GM19328 (cell line): ENCODE measurements around the gene IQGAP2.
A peak's percentile ranks its signal among the peaks of the same experiment; 100 is the strongest.
"Not testable (repeated sequence)": the region's sequence is repeated elsewhere in the genome, so short reads cannot be mapped to it uniquely, and the experiment has no call there.

ENCODE experiments used
- ATAC-seq: cut with Tn5 transposase; IDR thresholded peaks from one replicate; pipeline ENCODE4 v1.9.1; 2021; ENCODE audit warnings: mild to moderate bottlenecking, moderate library complexity; ENCODE audit not compliant: unreplicated experiment

The IQGAP2 gene

DNA sequence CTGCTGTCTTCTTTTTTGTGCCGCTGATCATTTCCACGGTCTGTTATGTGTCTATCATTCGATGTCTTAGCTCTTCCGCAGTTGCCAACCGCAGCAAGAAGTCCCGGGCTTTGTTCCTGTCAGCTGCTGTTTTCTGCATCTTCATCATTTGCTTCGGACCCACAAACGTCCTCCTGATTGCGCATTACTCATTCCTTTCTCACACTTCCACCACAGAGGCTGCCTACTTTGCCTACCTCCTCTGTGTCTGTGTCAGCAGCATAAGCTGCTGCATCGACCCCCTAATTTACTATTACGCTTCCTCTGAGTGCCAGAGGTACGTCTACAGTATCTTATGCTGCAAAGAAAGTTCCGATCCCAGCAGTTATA lies 329.9 kb downstream of the IQGAP2 start:
- ATAC-seq = peak; percentile 78

DNA sequence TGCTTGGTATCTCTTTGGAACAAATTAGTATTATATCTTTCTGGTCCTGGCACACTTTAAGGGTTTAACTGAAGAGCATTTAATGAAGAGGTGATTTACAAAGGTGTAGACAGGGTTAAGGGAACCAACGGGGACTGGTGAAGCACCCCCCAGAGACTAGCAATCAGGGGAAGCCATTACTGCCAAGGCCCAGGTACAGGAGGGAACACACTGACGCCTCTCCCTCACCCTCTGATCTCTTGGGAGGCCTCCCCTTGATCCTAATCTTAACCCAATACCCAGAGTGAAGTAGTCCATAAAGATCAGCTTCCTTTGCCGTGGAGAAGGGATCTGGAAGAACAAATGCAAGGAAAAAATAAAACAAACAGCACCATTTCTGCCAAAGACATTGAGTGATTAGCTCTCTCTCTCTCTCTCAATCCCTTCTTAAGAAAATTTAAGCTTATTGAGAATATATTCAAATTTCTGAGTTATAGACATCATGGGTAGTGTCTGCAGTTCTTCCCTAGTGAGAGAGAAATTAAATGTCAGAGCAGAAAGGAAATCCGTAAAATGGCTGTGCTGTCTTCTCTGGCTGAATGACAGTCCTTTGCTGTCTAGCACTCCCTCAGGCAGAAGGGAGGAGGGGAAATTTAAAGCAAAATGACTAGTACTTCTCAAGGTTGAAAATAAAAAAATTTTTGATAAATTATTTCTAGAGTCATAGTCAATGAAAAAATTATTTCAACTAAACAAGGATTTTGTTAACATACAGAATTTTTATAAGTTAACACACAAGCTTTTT lies 332.9 kb downstream of the IQGAP2 start:
- no peak for ATAC-seq

DNA sequence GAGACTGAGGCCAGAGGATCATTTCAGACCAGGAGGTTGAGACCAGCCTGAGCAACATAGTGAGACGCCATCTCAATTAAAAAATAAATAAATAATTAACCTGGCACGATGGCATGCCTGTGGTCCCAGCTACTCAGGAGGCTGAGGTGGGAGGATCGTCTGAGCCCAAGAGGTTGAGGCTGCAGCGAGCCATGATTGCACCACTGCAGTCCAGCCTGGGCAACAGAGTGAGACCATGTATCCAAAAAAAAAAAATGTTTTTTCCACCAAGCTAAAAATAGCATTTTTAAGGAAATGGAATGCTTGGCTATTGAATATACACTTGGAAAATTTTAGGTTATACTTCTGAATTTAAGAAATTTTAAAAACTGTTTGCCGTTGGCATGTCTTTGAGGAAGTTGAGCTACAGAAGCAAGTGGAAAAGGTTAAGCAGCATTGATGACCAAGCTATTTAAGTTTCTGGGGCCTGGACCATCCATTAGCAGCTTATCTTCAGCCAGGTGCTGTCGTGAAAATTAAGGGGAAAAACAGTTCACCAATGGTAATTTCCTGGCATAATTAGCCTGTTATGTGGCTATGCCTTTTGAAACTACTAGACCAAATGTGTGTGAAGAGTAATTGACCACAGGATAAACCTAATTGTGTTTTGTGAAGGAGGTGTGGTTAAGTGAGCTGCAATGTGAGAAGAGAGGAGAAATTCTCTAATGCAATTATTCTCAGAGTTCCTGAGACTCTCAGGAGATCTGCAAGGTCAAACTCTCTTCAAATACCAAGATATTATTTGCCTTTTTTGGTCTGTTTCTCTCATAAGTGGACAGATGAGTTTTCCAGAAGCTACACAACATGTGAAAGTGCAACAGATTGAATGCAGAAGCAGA lies 333.8 kb downstream of the IQGAP2 start:
- ATAC-seq = no peak

DNA sequence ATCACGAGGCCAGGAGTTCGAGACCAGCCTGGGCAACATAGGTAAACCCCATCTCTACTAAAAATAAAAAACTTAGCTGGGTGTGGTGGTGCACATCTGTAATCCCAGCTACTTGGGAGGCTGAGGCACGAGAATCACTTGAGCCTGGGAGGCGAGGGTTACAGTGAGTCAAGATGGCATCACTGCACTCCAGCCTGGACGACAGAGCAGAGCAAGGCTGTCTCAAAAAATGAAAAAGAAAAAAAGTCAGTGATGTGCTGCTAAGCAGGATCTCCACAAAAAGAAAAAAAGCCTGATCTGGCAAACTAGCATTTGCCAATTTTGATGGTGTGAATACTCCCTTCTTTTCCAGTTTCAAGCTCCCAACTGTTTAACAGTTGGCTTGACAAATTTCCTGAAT lies 334.8 kb downstream of the IQGAP2 start:
- no peak for ATAC-seq

DNA sequence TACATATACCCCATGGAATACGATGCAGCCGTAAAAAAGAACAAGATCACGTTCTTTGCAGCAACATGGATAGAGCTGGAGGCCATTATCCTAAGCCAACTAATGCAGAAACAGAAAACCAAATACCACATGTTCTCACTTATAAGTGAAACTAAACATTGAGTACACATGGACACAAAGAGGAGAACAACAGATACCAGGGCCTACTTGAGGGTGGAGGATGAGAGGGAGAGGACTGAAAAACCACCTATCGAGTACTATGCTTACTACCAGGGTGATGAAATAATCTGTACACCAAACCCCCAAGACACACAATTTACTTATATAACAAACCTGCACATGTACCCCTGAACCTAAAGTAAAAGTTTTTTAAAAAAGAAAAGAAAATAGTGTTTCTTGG lies 338.4 kb downstream of the IQGAP2 start:
- not testable (repeated sequence) for ATAC-seq

DNA sequence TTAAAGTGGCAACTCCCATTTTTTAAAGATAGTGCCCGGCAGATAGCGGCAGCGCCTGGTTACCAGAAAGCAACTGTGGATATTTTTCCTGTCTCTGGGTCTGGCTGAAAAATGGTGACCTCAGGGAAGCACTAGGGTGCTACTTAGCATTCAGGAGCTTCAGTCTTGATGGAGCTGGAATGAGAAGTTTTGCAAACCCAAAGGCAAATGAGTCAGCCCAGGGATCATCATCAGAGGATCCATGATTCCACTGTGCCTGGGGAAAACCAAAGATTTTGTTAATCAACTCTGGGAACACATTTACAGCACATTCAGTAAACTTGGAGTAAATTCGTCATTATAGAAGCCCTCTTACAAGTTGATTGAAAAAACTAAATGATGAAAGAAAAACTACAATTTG lies 339.5 kb downstream of the IQGAP2 start:
- ATAC-seq = no peak

DNA sequence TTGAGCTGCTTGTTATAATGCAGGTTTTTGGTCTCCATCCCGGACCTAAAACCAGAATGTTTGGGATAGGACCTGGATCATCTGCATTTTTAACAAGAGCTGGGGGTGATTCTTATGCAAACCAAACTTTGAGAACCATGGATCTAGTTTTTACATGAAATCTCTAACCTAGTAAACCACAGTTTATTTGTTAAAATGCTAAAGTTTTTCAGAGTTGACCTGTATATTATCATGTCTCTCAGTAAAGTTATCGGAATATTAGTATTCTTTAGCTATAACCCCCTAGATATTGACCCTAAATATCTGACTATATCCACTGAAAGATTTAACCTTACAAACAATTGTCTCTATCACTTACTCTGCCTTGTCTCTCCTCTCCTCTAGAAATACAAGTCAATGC lies 341.5 kb downstream of the IQGAP2 start:
- no peak for ATAC-seq

DNA sequence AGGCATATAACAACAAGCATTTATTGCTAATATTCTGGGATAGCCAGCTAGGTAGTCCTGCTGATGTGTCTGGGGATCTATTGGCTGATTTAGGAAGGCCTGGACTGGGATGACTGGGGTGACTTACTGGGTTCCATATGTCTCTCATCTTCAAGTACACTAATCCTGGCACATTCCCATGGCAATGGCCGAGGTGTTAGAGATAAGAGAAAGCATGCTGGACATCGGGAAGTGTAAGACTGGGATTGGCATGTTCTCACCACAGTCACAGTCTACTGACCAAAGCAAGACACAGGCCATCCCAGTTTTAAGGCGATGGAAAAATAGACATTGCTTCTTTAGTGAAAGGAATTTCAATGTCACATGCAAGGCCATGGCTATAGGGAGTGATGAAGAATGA lies 342.6 kb downstream of the IQGAP2 start:
- ATAC-seq = no peak

DNA sequence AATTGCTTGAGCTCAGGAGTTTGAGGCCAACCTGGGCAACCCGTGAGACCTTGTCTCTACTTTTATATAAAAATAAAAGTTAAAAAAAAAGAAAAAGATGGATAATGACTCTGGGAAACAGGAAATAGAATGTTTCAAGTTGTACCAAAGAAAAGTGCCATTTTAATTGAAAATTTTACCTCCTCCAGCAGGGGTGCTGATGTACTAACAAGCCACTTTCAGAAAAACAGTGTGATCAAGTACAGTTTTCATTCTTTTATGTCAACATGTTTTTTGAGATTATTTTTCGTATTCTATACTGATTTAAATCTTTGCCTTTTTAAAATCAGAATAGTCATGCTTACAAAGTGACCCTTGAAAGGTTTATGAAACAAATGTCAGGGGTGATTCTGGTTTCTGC lies 343.6 kb downstream of the IQGAP2 start:
- ATAC-seq = no peak

DNA sequence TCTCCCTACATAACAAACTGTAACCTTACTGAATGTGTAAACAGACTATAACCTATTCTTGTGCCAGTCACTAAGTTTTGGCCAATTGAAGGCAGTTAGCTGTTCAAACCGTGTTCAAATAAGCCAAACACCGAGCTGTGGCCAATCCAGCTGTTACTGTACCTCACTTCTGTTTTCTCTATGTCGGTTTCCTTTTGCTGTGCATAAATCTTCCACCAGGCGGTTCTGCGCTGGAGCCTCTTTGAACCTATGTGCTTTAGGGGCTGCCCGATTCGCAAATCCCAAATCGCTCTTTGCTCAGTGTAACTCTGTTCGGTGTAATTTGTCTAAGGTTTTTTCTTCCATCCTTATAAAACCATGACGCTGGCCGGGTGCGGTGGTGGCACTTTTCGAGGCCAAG lies 344.6 kb downstream of the IQGAP2 start:
- no peak for ATAC-seq

DNA sequence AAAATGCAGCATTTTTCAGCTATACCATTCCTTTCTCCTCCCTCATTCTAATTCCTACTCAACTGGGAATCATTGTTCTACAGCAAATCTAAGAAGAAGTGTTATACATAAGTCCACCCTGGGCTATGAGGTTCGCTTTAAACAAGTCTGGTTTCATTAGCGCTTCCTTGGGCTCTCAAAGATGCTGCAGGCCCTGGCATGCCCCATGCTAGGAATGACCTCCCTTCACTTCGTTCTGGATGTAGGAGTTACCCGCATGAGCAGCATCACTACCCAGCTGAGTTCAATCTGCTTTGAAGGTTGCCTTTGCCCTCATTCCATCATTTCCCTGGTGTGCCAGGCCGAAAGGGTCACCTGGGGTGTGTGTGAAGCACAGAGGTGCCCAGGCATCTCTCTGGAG lies 348.2 kb downstream of the IQGAP2 start:
- no peak for ATAC-seq

DNA sequence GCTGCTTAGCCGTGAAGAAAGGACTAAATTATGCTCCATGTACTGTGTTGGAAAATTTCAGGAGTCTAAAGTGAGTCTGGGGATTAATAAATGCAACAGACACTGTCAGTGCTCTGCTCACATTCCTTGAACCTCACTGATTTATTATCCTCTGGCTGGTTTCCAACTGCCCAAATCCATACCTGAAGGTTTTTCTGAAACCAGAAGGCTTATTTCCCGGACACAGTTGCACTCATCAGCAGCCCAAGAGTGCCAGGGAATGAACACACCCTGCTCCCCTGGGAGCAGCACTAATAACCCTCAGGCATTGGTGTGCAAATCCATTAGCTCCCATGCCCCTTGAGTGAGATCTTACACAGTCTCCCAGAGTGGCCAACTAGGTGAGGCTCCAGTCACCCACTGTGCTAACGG lies 351.6 kb downstream of the IQGAP2 start:
- no peak for ATAC-seq

DNA sequence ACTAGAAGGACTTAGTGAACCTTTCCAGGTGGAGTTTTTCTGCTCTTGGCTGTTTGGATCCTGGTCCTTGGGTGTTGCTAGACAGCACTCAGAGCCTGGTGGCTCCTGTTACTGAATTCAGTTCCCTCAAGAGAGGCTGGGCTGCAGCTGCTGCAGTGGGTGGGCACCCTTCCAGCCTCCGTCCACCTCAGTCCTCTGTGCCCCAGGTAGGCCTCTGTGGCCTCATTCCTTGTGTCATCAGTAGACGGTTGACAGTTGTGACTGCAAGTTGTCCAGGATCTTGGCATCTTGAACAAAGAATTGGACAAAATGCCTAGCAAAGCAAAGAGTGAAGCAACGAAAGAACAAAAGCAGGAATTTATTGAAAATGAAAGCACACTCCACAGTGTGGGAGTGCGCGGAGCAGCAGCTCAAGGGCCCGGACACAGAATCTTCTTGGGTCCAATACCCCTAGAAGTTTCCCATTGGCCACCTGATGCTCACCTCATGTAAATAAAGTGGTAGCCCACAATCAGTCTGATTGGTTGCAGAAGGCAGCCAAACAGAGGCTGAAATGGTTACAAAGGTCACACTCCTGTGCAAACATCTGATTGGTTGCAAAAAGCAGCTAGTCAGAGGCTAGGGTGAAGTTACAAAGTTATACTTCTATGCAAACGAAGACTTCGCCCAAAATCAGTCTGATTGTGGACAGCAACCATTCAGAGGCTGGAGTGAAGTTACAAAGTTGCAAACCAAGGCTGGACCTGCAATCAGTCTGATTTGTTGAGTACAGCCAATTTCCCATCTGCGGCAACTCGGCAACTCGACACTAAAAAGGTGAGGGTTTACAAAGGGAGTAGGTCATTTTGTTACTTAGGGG lies 352.9 kb downstream of the IQGAP2 start:
- ATAC-seq = no peak

DNA sequence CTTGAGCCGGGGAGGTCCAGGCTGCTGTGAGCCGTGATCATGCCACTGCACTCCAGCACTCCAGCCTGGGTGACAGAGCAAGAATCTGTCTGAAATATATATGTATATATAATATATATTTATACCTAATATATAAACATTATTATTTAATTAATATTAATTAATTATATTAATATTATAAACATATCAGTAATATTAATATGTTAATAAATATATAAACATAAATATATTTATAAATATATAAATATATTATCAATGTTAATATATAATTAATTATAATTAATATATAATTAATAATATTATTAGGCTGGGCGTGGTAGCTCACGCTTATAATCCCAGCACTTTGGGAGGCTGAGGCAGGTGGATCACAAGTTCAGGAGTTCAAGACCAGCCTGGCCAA lies 354.0 kb downstream of the IQGAP2 start:
- ATAC-seq = no peak
